Progenitor cell of endocrine pancreas (in vitro differentiated cells): ENCODE measurements around the gene TCAIM. TPM values are rescaled to one million over a fixed set of nuclear protein-coding genes. Genes with fewer than 3 reads are reported as not detected.
"Not testable (repeated sequence)": the region's sequence is repeated elsewhere in the genome, so short reads cannot be mapped to it uniquely, and the experiment has no call there.

ENCODE experiments used
- DNase-seq: peaks from one replicate; pipeline ENCODE4 v3.0.0; 2021; ENCODE audit warnings: low spot score; ENCODE audit not compliant: unreplicated experiment
- H3K27ac Mint-ChIP-seq: 2 replicates; pipeline ENCODE4 v1.8.0; 2021; ENCODE audit warnings: mild to moderate bottlenecking, moderate library complexity, mixed read lengths
- H3K27me3 Mint-ChIP-seq: 2 replicates; pipeline ENCODE4 v1.8.0; 2021; ENCODE audit warnings: mixed read lengths
- H3K36me3 Mint-ChIP-seq: 2 replicates; pipeline ENCODE4 v1.8.0; 2022; ENCODE audit warnings: mixed read lengths; ENCODE audit not compliant: insufficient read depth
- H3K4me1 Mint-ChIP-seq: 2 replicates; pipeline ENCODE4 v1.8.0; 2021; ENCODE audit warnings: low read depth, mixed read lengths
- H3K4me3 Mint-ChIP-seq: 2 replicates; pipeline ENCODE4 v1.8.0; 2021; ENCODE audit warnings: low read depth, mild to moderate bottlenecking, moderate library complexity, mixed read lengths
- H3K9me3 Mint-ChIP-seq: 2 replicates; pipeline ENCODE4 v1.8.0; 2021; ENCODE audit warnings: low read depth, mixed read lengths
- total RNA-seq: library from RNA; stranded (reverse); gene quantifications from 2 replicates; pipeline ENCODE4 v1.2.1, GENCODE V29; 2021
- TF ChIP-seq, protein P1 (sequence below): fragments of 200-600 bp; sonication (generic); IDR thresholded peaks from one replicate; pipeline ENCODE4 v1.5.0; 2021; ENCODE audit warnings: antibody characterized with exemption, mild to moderate bottlenecking; ENCODE audit not compliant: unreplicated experiment

Gene TCAIM
- total RNA-seq, 1 donor from 2014 or later, result 34.1 TPM

DNA sequence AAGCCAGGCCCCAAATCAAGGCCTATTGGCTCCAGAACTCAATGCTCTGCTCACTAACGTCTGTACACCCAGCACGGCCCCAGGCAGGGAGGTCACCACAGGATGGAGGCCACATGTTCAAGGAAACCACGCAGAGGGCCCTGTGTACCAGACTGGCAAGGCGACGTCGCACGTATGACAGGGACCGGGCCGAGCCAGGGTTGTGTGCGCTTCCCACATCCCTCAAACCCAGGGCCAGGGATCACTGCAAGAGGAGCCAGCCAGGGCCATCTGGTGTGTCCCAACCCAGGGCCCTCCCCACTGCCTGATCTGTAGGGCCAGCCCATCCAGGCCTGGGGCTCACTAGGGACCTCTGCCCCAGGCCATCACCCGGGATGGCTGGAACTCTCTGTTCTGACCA is 76.9 kb downstream of the TCAIM start:
- Mint-ChIP-seq H3K36me3 (no peaks in the 10 kb centered on the region), H3K4me3 (no peak overlapping the region), H3K27me3 (no peaks in the 10 kb centered on the region), H3K9me3 (peaks cover 9% of the 10 kb centered on the region), H3K4me1 (no peaks in the 10 kb centered on the region), H3K27ac (no peak overlapping the region)
- DNase-seq, result no peak
- TF ChIP-seq, protein P1, sequence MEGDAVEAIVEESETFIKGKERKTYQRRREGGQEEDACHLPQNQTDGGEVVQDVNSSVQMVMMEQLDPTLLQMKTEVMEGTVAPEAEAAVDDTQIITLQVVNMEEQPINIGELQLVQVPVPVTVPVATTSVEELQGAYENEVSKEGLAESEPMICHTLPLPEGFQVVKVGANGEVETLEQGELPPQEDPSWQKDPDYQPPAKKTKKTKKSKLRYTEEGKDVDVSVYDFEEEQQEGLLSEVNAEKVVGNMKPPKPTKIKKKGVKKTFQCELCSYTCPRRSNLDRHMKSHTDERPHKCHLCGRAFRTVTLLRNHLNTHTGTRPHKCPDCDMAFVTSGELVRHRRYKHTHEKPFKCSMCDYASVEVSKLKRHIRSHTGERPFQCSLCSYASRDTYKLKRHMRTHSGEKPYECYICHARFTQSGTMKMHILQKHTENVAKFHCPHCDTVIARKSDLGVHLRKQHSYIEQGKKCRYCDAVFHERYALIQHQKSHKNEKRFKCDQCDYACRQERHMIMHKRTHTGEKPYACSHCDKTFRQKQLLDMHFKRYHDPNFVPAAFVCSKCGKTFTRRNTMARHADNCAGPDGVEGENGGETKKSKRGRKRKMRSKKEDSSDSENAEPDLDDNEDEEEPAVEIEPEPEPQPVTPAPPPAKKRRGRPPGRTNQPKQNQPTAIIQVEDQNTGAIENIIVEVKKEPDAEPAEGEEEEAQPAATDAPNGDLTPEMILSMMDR, result no peak

DNA sequence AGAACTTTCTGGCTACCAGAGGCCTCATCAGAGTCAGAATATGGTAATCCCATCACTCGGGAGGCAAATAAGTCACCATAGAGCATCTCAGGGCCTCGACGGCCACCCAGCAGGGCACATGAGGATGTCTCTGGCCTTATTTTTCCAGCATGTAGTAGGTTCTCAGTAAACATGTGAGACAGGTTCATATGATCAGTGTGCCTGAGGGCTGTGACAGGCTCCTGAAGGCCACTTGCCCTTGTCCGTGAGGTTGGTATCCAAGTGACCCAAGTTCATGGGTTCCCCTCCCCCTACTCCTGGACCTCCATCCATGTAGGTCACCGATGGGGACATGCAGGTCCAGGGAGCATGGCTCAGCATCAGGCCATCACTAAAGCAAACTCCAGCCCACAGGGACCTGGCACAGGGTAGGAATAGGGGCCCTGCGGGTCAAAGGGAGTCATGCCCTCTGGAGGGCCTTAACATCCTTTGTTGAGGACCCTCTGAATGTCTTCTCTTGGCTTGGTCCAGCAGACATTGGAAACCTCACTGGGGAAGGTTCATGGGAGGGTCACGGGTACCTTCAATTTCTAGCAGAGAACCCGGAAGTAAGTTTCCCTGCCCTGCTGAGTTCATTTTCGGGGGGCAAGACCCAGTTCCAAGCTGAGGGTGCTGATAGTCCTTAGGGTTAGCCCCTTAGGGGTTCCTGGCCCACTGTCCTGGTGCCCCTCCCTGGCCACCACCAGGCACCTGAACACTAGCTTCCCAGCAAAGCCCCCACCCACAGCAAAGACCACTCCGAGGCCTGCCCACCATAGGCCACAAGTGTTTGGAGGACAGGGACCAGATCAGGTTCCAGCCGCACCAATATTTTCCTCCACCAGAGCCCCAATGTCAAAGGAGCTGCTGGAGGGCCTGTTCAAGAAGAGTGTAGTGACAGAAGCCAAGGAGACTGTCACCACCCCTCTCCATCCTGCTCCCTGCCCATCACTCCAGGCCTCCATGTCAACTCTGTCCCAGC is 77.8 kb downstream of the TCAIM start:
- TF ChIP-seq, protein P1, result no peak
- H3K36me3 Mint-ChIP-seq, result no peaks in the 10 kb centered on the region
- H3K4me1 Mint-ChIP-seq, result no peaks in the 10 kb centered on the region
- no peak overlapping the region for H3K27ac Mint-ChIP-seq
- peaks cover 9% of the 10 kb centered on the region for H3K9me3 Mint-ChIP-seq
- no peak overlapping the region for H3K4me3 Mint-ChIP-seq
- no peaks in the 10 kb centered on the region for H3K27me3 Mint-ChIP-seq
- no peak for DNase-seq

DNA sequence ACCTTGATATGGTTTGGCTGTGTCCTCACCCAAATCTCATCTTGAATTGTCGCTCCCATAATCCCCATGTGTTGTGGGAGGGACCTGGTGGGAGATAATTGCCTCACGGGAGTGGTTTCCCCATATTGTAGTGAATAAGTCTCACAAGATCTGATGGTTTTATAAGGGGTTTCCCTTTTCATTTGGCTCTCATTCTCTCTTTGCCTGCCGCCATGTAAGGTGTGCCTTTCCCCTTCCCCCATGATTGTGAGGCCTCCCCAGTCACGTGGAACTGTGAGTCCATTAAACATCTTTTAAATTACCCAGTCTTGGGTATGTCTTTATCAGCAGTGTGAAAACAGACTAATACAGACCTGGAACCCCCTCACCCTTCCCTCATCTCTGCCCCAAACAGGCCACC is 79.6 kb downstream of the TCAIM start:
- not testable (repeated sequence) for H3K36me3 Mint-ChIP-seq, H3K27me3 Mint-ChIP-seq, H3K4me1 Mint-ChIP-seq, H3K9me3 Mint-ChIP-seq, H3K4me3 Mint-ChIP-seq, H3K27ac Mint-ChIP-seq, DNase-seq

DNA sequence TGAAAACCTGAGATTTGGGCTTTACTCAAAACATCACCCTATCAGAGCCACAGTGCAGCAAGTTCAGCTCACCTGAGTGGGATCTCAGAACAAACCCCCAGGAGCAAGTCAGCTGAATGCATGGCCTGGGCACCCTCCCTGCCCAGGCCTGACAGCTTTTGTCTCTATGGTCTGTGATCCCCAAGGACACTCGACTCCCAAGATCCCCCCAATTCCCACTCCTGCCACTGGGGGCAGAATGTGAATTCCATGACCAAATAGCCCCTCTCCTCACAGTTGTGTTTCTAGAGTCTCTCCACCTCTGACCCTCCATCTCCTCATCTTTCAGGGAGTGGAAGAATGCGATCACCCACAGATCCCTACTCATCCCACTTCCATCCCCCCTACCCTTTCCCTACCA is 80.0 kb downstream of the TCAIM start:
- Mint-ChIP-seq H3K36me3 (no peaks in the 10 kb centered on the region), H3K27me3 (no peaks in the 10 kb centered on the region), H3K4me1 (no peaks in the 10 kb centered on the region), H3K4me3 (no peak overlapping the region), H3K9me3 (peaks cover 9% of the 10 kb centered on the region), H3K27ac (no peak overlapping the region)
- TF ChIP-seq, protein P1, result peak; percentile 36
- DNase-seq, result no peak

DNA sequence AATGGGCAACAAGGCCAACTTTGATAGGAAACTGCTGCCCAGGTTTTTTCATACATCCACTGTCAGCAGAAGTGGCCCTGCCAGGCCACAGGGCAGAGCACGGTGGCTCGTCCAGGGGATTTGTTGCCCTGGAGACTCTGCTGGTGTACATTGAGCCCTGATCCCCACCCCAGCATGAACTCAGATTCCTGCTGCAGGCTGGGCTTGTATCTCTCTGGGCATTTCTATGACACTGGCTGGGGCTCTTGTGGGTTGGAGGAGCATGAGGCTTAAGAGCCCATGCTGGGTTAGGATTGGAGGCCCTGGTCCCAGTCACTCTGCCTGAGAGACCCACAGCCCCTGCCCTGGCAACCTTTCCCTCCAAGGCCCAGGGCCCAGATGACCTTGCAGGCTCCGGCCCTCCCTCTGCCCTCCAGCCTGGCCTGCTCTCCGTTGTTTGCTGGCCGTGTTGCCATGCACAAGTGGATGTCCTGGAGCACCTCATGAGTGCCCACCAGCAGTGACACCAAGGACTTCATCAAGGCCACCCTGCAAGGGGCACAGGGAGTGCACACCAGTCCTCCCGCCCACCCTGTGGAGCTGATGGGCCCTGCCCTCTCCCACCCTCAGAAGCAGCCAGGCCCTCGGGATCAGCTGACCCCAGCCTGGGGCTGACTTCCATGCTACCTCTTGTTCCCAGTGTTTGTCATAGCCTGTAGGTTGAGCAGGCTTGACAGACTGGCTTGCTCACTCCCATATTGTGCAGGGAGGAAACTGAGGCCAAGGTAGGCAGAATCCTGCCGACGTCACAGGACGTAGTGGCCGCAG is 80.8 kb downstream of the TCAIM start:
- Mint-ChIP-seq H3K4me3 (no peak overlapping the region), H3K36me3 (no peaks in the 10 kb centered on the region), H3K4me1 (no peaks in the 10 kb centered on the region), H3K27ac (no peak overlapping the region), H3K9me3 (peaks cover 9% of the 10 kb centered on the region), H3K27me3 (no peaks in the 10 kb centered on the region)
- TF ChIP-seq, protein P1, result no peak
- DNase-seq, result no peak
